Liver (tissue), 3 donors: ENCODE data around the gene MICAL3.

Source experiments
- ATF3 ChIP-seq: IDR thresholded peaks from 2 replicates; pipeline ENCODE4 v1.6.1; 2016; ENCODE audit warnings: antibody characterized with exemption
- CTCF ChIP-seq: fragments of 150-350 bp; IDR thresholded peaks from 2 replicates; pipeline ENCODE4 v1.5.1; 2017; ENCODE audit warnings: improper control_type of control experiment, low read depth, low read length; ENCODE audit not compliant: missing input control
- EGR1 ChIP-seq, 2 donors: IDR thresholded peaks; 2 replicates each; pipeline ENCODE4 v1.6.1; 2016 to 2018; ENCODE audit warnings: antibody characterized with exemption in 2 of 2, low read depth in 2 of 2
- FOXA1 ChIP-seq: IDR thresholded peaks from 2 replicates; pipeline ENCODE4 v1.6.1; 2016; ENCODE audit warnings: antibody characterized with exemption
- HNF4G ChIP-seq: IDR thresholded peaks from 2 replicates; pipeline ENCODE4 v1.6.1; 2016; ENCODE audit warnings: antibody characterized with exemption
- JUND ChIP-seq, 2 donors: IDR thresholded peaks; 2 replicates each; pipeline ENCODE4 v1.6.1; 2016; ENCODE audit warnings: antibody characterized with exemption in 2 of 2
- NR2F2 ChIP-seq: IDR thresholded peaks from 2 replicates; pipeline ENCODE4 v1.6.1; 2016; ENCODE audit warnings: antibody characterized with exemption
- RAD21 ChIP-seq, 2 donors: IDR thresholded peaks; 2 replicates each; pipeline ENCODE4 v1.6.1; 2016; ENCODE audit warnings: antibody characterized with exemption in 2 of 2, mild to moderate bottlenecking in 2 of 2
- REST ChIP-seq: IDR thresholded peaks from 2 replicates; pipeline ENCODE4 v1.6.1; 2016; ENCODE audit warnings: antibody characterized with exemption, mild to moderate bottlenecking
- RXRA ChIP-seq, 2 donors: IDR thresholded peaks; 2 replicates each; pipeline ENCODE4 v1.6.1; 2017 to 2018; ENCODE audit warnings: antibody characterized with exemption in 2 of 2, mild to moderate bottlenecking in 1 of 2
- YY1 ChIP-seq: IDR thresholded peaks from 2 replicates; pipeline ENCODE4 v1.6.1; 2016; ENCODE audit warnings: antibody characterized with exemption, mild to moderate bottlenecking
- donor health status: healthy.
- donor health status: healthy.

- TF ChIP-seq RAD21 (IDR thresholded peaks at IDR 0.05) (no peak), CTCF (no peak), REST (no peak), EGR1 (IDR thresholded peaks at IDR 0.05; ENCODE audit: low read depth in 2 of 2) (no peak), YY1 (no peak), HNF4G (no peak), RXRA (IDR thresholded peaks at IDR 0.05) (no peak), ATF3 (no peak), FOXA1 (no peak), NR2F2 (no peak), JUND (IDR thresholded peaks at IDR 0.05) (no peak)
Observed at GRCh38 chr22:18012531-18012930, 11.8 kb downstream of the MICAL3 start.
